GM12875 (cell line): ENCODE measurements around the gene UPF3A.

ENCODE experiments used
- H3K4me3 ChIP-seq: one replicate; pipeline ENCODE4 v1.5.1; 2011; ENCODE audit warnings: low read depth, low read length, control low read depth
- CTCF ChIP-seq: IDR thresholded peaks from 2 replicates; pipeline ENCODE4 v1.5.1; 2011; ENCODE audit warnings: low read depth, mild to moderate bottlenecking, control low read depth, inconsistent platforms, low read length, moderate library complexity, borderline replicate concordance; ENCODE audit not compliant: insufficient read depth

UPF3A gene

GRCh38 chr13:114279146-114279545, 2.3 kb upstream of the UPF3A start:
- no peak overlapping the region for H3K4me3 ChIP-seq
- no peak for TF ChIP-seq CTCF

- no peak for TF ChIP-seq CTCF
- H3K4me3 ChIP-seq: no peak overlapping the region
Observed at GRCh38 chr13:114279758-114280355, 1.5 kb upstream of the UPF3A start.

GRCh38 chr13:114282041-114282670, 755 bp downstream of the UPF3A start:
- no peak for TF ChIP-seq CTCF
- H3K4me3 ChIP-seq: peak overlapping the region; percentile 74

GRCh38 chr13:114283576-114283975, 2.2 kb downstream of the UPF3A start:
- TF ChIP-seq CTCF: no peak
- H3K4me3 ChIP-seq: no peak overlapping the region

- H3K4me3 ChIP-seq: no peak overlapping the region
- no peak for TF ChIP-seq CTCF
Observed at GRCh38 chr13:114284680-114285079, 3.3 kb downstream of the UPF3A start.

GRCh38 chr13:114285166-114285808, 3.9 kb downstream of the UPF3A start:
- TF ChIP-seq CTCF: no peak
- no peak overlapping the region for H3K4me3 ChIP-seq

- no peak for TF ChIP-seq CTCF
- H3K4me3 ChIP-seq: no peak overlapping the region
Observed at GRCh38 chr13:114286808-114287207, 5.4 kb downstream of the UPF3A start.
